ENCODE results near the gene ACP4.

ACP4 gene

GRCh38 chr19:50832666-50833065, 42.5 kb downstream of the ACP4 start:
- Histone ChIP-seq H3K9me3 (replicated peaks in 1 of 2; ENCODE audit: control insufficient read depth in 2 of 2, insufficient read depth in 1 of 2, low read depth in 1 of 2, low read length in 2 of 2) (peaks cover 0 to 4% of the 10 kb centered on the region in 2 donors), H2BK15ac (ENCODE audit: low read length) (no peak overlapping the region), H3K4me2 (ENCODE audit: insufficient read depth, low read length, poor library complexity, severe bottlenecking) (no peak overlapping the region), H4K91ac (ENCODE audit: low read depth, low read length, poor library complexity) (no peak overlapping the region), H3K4me3 (ENCODE audit: low read length in 2 of 2) (peak overlapping the region in 1 of 2 donors; percentile 30), H2AFZ (ENCODE audit: low read length) (no peak overlapping the region), H3K79me1 (ENCODE audit: low read depth, low read length) (no peaks in the 10 kb centered on the region), H3K4ac (ENCODE audit: low read length) (no peak overlapping the region), H2BK5ac (ENCODE audit: low read length) (no peak overlapping the region), H3K9ac (ENCODE audit: low read depth, low read length, poor library complexity) (no peak overlapping the region), H3K27ac (replicated peaks; ENCODE audit: low read length) (no peak overlapping the region), H3K36me3 (replicated peaks in 1 of 2; ENCODE audit: control insufficient read depth in 2 of 2, insufficient read depth in 2 of 2, low read length in 2 of 2) (no peaks in the 10 kb centered on the region), H3K18ac (ENCODE audit: low read length) (no peak overlapping the region), H3K23ac (ENCODE audit: low read depth, low read length, poor library complexity) (no peak overlapping the region), H2AK5ac (ENCODE audit: low read depth, low read length) (no peak overlapping the region), H3K14ac (ENCODE audit: low read length) (no peak overlapping the region), H3K27me3 (ENCODE audit: control insufficient read depth in 3 of 3, insufficient read depth in 3 of 3, low read depth in 1 of 3, low read length in 3 of 3) (peaks cover 0 to 35% (median 29%) of the 10 kb centered on the region in 3 experiments), H2BK12ac (ENCODE audit: low read length) (no peak overlapping the region), H2BK120ac (ENCODE audit: low read depth, low read length) (no peak overlapping the region), H3K4me1 (ENCODE audit: control insufficient read depth in 2 of 2, insufficient read depth in 1 of 2, low read depth in 1 of 2, low read length in 2 of 2) (peaks cover 0 to 3% of the 10 kb centered on the region in 2 donors), H4K8ac (ENCODE audit: low read depth, low read length) (no peak overlapping the region)
- DNase-seq (ENCODE audit: low spot score) = no peak
- WGBS, 2 donors (ENCODE audit: extremely low coverage in 2 of 2, insufficient read length in 2 of 2, insufficient replicate concordance in 1 of 2) = no CpG with 5 or more reads among the region's 8 CpGs

DNA sequence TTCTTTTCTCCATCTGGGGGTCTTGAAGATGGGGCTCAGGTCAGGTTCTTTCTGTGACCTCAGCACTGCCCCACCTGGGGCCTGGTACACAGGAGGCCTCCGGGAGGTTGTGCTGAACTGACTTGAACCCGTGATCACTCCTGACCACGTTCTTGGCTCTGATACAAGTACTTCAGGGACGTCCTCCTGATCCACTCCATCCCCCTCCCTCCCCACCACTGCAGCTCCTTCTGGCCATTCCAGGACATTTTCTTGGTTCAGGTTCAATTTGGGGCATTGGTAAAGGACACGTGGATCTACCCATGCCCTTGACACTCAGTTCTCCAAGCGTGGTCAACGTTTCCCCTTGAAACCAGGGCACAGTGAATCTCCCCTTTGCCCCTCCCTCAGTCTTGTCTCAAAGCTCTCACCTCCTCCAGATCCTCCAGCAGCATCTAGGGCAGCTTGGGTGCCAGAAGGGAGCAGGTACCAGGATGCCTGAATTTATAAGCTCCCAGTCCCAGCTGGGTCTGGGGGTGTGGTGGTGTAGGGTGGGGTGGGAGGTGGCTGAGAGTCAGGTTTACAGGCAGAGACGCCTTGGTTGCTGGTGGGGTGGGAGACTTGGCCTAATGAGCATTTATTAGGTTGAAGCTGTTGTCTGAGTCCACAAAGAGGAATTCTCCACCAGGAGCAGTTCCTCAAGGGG, 43.0 kb downstream of the ACP4 start, which contains the start of gene KLK15:
Gene KLK15, minus strand, starts transcription at position 458 of the 685 bp plus-strand sequence. CDS start 2,082 bp downstream, outside the sequence.
- Histone ChIP-seq H3K23ac (ENCODE audit: low read depth, low read length, poor library complexity) (no peak within 1 kb of the TSS), H2BK120ac (ENCODE audit: low read depth, low read length) (no peak within 1 kb of the TSS), H3K18ac (ENCODE audit: low read length) (no peak within 1 kb of the TSS), H2BK12ac (ENCODE audit: low read length) (no peak within 1 kb of the TSS), H4K91ac (ENCODE audit: low read depth, low read length, poor library complexity) (no peak within 1 kb of the TSS), H3K27me3 (ENCODE audit: control insufficient read depth in 3 of 3, insufficient read depth in 3 of 3, low read depth in 1 of 3, low read length in 3 of 3) (peaks cover 0 to 35% (median 29%) of the 10 kb centered on the region in 3 experiments), H3K4ac (ENCODE audit: low read length) (no peak within 1 kb of the TSS), H3K4me3 (ENCODE audit: low read length in 2 of 2) (peak within 1 kb of the TSS in 1 of 2 donors; percentile 30), H3K4me2 (ENCODE audit: insufficient read depth, low read length, poor library complexity, severe bottlenecking) (no peak within 1 kb of the TSS), H3K14ac (ENCODE audit: low read length) (no peak within 1 kb of the TSS), H3K79me1 (ENCODE audit: low read depth, low read length) (no peaks in the 10 kb centered on the region), H4K8ac (ENCODE audit: low read depth, low read length) (no peak within 1 kb of the TSS), H2AK5ac (ENCODE audit: low read depth, low read length) (no peak within 1 kb of the TSS), H2BK5ac (ENCODE audit: low read length) (no peak within 1 kb of the TSS), H3K9me3 (replicated peaks in 1 of 2; ENCODE audit: control insufficient read depth in 2 of 2, insufficient read depth in 1 of 2, low read depth in 1 of 2, low read length in 2 of 2) (peaks cover 0 to 4% of the 10 kb centered on the region in 2 donors), H3K36me3 (replicated peaks in 1 of 2; ENCODE audit: control insufficient read depth in 2 of 2, insufficient read depth in 2 of 2, low read length in 2 of 2) (no peaks in the 10 kb centered on the region), H3K9ac (ENCODE audit: low read depth, low read length, poor library complexity) (no peak within 1 kb of the TSS), H2BK15ac (ENCODE audit: low read length) (no peak within 1 kb of the TSS), H3K4me1 (ENCODE audit: control insufficient read depth in 2 of 2, insufficient read depth in 1 of 2, low read depth in 1 of 2, low read length in 2 of 2) (peaks cover 0 to 4% of the 10 kb centered on the region in 2 donors), H3K27ac (replicated peaks; ENCODE audit: low read length) (no peak within 1 kb of the TSS), H2AFZ (ENCODE audit: low read length) (no peak within 1 kb of the TSS)
- DNase-seq (ENCODE audit: low spot score) = no peak
- WGBS, 2 donors (ENCODE audit: extremely low coverage in 2 of 2, insufficient read length in 2 of 2, insufficient replicate concordance in 1 of 2) = no CpG with 5 or more reads among the region's 8 CpGs

GRCh38 chr19:50833802-50834167, 43.6 kb downstream of the ACP4 start:
- Histone ChIP-seq H3K4me1 (ENCODE audit: control insufficient read depth in 2 of 2, insufficient read depth in 1 of 2, low read depth in 1 of 2, low read length in 2 of 2) (peaks cover 0 to 5% of the 10 kb centered on the region in 2 donors), H3K27ac (replicated peaks; ENCODE audit: low read length) (no peak overlapping the region), H2BK12ac (ENCODE audit: low read length) (no peak overlapping the region), H3K27me3 (ENCODE audit: control insufficient read depth in 3 of 3, insufficient read depth in 3 of 3, low read depth in 1 of 3, low read length in 3 of 3) (peaks cover 0 to 35% (median 29%) of the 10 kb centered on the region in 3 experiments), H2AK5ac (ENCODE audit: low read depth, low read length) (no peak overlapping the region), H3K9ac (ENCODE audit: low read depth, low read length, poor library complexity) (no peak overlapping the region), H3K4me2 (ENCODE audit: insufficient read depth, low read length, poor library complexity, severe bottlenecking) (no peak overlapping the region), H4K91ac (ENCODE audit: low read depth, low read length, poor library complexity) (no peak overlapping the region), H3K4ac (ENCODE audit: low read length) (no peak overlapping the region), H3K4me3 (ENCODE audit: low read length in 2 of 2) (no peak overlapping the region), H3K9me3 (replicated peaks in 1 of 2; ENCODE audit: control insufficient read depth in 2 of 2, insufficient read depth in 1 of 2, low read depth in 1 of 2, low read length in 2 of 2) (peaks cover 0 to 4% of the 10 kb centered on the region in 2 donors), H3K18ac (ENCODE audit: low read length) (no peak overlapping the region), H4K8ac (ENCODE audit: low read depth, low read length) (no peak overlapping the region), H3K36me3 (replicated peaks in 1 of 2; ENCODE audit: control insufficient read depth in 2 of 2, insufficient read depth in 2 of 2, low read length in 2 of 2) (no peaks in the 10 kb centered on the region), H2BK5ac (ENCODE audit: low read length) (no peak overlapping the region), H2AFZ (ENCODE audit: low read length) (no peak overlapping the region), H3K79me1 (ENCODE audit: low read depth, low read length) (no peaks in the 10 kb centered on the region), H2BK15ac (ENCODE audit: low read length) (no peak overlapping the region), H2BK120ac (ENCODE audit: low read depth, low read length) (no peak overlapping the region), H3K23ac (ENCODE audit: low read depth, low read length, poor library complexity) (no peak overlapping the region), H3K14ac (ENCODE audit: low read length) (no peak overlapping the region)
- no peak for DNase-seq (ENCODE audit: low spot score)
- WGBS, 2 donors (ENCODE audit: extremely low coverage in 2 of 2, insufficient read length in 2 of 2, insufficient replicate concordance in 1 of 2) = no CpG with 5 or more reads among the region's 6 CpGs

DNA sequence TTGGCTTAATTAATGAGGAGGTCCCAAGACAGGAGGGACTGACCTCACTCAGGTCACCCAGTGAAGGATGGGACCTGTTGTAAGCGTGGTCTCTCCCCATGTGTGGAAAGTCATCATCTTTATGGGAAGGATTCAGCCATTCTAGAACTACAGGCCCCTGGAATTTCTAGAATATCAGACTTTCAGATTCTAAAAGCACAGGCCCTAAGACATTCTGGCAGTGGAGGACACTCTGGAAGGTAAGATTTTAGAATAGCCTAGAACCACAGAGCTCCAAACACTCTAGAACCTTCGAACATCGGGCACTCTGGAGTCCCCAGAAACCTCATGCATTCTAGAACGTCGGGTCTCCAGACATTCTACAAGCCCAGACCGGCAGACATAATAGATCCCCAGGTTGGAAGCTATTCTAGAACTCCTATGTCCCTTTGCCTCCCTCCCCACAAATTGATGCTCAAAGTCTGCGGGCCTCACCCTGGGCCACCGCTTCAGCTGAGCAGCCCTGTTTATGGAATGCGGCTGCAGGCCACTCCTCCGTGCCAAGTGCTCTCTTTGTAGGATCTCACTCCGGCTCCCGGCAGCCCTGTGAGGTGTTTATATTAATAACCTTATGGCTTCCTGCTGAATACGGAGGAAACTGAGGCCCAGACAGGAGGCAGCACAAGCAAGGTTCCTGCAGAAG, 45.0 kb downstream of the ACP4 start:
- WGBS, 2 donors (ENCODE audit: extremely low coverage in 2 of 2, insufficient read length in 2 of 2, insufficient replicate concordance in 1 of 2) = no CpG with 5 or more reads among the region's 13 CpGs
- H3K4ac ChIP-seq (ENCODE audit: low read length) = no peak overlapping the region
- no peak overlapping the region for H2BK120ac ChIP-seq (ENCODE audit: low read depth, low read length)
- no peaks in the 10 kb centered on the region for H3K79me1 ChIP-seq (ENCODE audit: low read depth, low read length)
- no peak overlapping the region for H2BK5ac ChIP-seq (ENCODE audit: low read length)
- no peak overlapping the region for H2AK5ac ChIP-seq (ENCODE audit: low read depth, low read length)
- H3K4me3 ChIP-seq (ENCODE audit: low read length in 2 of 2) = peak overlapping the region; percentile 60 to 95
- H2AFZ ChIP-seq (ENCODE audit: low read length) = peak overlapping the region; percentile 95
- no peak overlapping the region for H4K8ac ChIP-seq (ENCODE audit: low read depth, low read length)
- H2BK12ac ChIP-seq (ENCODE audit: low read length) = no peak overlapping the region
- H3K9ac ChIP-seq (ENCODE audit: low read depth, low read length, poor library complexity) = peak overlapping the region; percentile 89
- peak overlapping the region; percentile 77 for H2BK15ac ChIP-seq (ENCODE audit: low read length)
- no peak overlapping the region for H3K23ac ChIP-seq (ENCODE audit: low read depth, low read length, poor library complexity)
- H3K27me3 ChIP-seq (ENCODE audit: control insufficient read depth in 3 of 3, insufficient read depth in 3 of 3, low read depth in 1 of 3, low read length in 3 of 3) = peaks cover 0 to 33% (median 29%) of the 10 kb centered on the region in 3 experiments
- H3K9me3 ChIP-seq (replicated peaks in 1 of 2; ENCODE audit: control insufficient read depth in 2 of 2, insufficient read depth in 1 of 2, low read depth in 1 of 2, low read length in 2 of 2) = peaks cover 0 to 4% of the 10 kb centered on the region in 2 donors
- no peaks in the 10 kb centered on the region for H3K36me3 ChIP-seq (replicated peaks in 1 of 2; ENCODE audit: control insufficient read depth in 2 of 2, insufficient read depth in 2 of 2, low read length in 2 of 2)
- H4K91ac ChIP-seq (ENCODE audit: low read depth, low read length, poor library complexity) = no peak overlapping the region
- no peak overlapping the region for H3K14ac ChIP-seq (ENCODE audit: low read length)
- peak overlapping the region; percentile 72 for H3K4me2 ChIP-seq (ENCODE audit: insufficient read depth, low read length, poor library complexity, severe bottlenecking)
- H3K18ac ChIP-seq (ENCODE audit: low read length) = peak overlapping the region; percentile 81
- no peak overlapping the region for H3K27ac ChIP-seq (replicated peaks; ENCODE audit: low read length)
- H3K4me1 ChIP-seq (ENCODE audit: control insufficient read depth in 2 of 2, insufficient read depth in 1 of 2, low read depth in 1 of 2, low read length in 2 of 2) = peaks cover 0 to 3% of the 10 kb centered on the region in 2 donors
- no peak for DNase-seq (ENCODE audit: low spot score)

Measured in neuronal stem cell (in vitro differentiated cells).